Measurements from ENCODE around the gene PITPNM3. TPM values are rescaled to one million over a fixed set of nuclear protein-coding genes. Genes with fewer than 3 reads are reported as not detected.
A peak's percentile ranks its signal among the peaks of the same experiment; 100 is the strongest.
"Not testable (repeated sequence)": the region's sequence is repeated elsewhere in the genome, so short reads cannot be mapped to it uniquely, and the experiment has no call there.

The PITPNM3 gene
- total RNA-seq, 1 experiment from 2014 or later: 1.5 TPM

GRCh38 chr17:6574687-6575595 is 18.6 kb upstream of the PITPNM3 start:
- DNase-seq (ENCODE audit: low read depth): peak; percentile 63

- DNase-seq (ENCODE audit: low read depth): no peak
Observed at GRCh38 chr17:6573982-6574686, 17.8 kb upstream of the PITPNM3 start.

- not testable (repeated sequence) for DNase-seq (ENCODE audit: low read depth)
Observed at GRCh38 chr17:6573495-6573894, 17.1 kb upstream of the PITPNM3 start.

- no peak for DNase-seq (ENCODE audit: low read depth)
Observed at GRCh38 chr17:6572972-6573370, 16.6 kb upstream of the PITPNM3 start.

- DNase-seq (ENCODE audit: low read depth): no peak
Observed at GRCh38 chr17:6571452-6571781, 15.1 kb upstream of the PITPNM3 start.

GRCh38 chr17:6570731-6571451 is 14.5 kb upstream of the PITPNM3 start:
- no peak for DNase-seq (ENCODE audit: low read depth)

GRCh38 chr17:6569370-6570285 is 13.3 kb upstream of the PITPNM3 start:
- DNase-seq (ENCODE audit: low read depth): no peak

- no peak for DNase-seq (ENCODE audit: low read depth)
Observed at GRCh38 chr17:6568184-6568758, 11.9 kb upstream of the PITPNM3 start.

GRCh38 chr17:6567528-6568183 is 11.3 kb upstream of the PITPNM3 start:
- DNase-seq (ENCODE audit: low read depth): peak; percentile 68

GRCh38 chr17:6561446-6561845 is 5.1 kb upstream of the PITPNM3 start:
- DNase-seq (ENCODE audit: low read depth): no peak

- no peak for DNase-seq (ENCODE audit: low read depth)
Observed at GRCh38 chr17:6560496-6560895, 4.1 kb upstream of the PITPNM3 start.

- no peak for DNase-seq (ENCODE audit: low read depth)
Observed at GRCh38 chr17:6559753-6560215, 3.4 kb upstream of the PITPNM3 start.

GRCh38 chr17:6558932-6559752 is 2.8 kb upstream of the PITPNM3 start:
- no peak for DNase-seq (ENCODE audit: low read depth)

- DNase-seq (ENCODE audit: low read depth): no peak
Observed at GRCh38 chr17:6558276-6558675, 1.9 kb upstream of the PITPNM3 start.

- no peak for DNase-seq (ENCODE audit: low read depth)
Observed at GRCh38 chr17:6557040-6557438, 684 bp upstream of the PITPNM3 start.

- DNase-seq (ENCODE audit: low read depth): peak; percentile 66
Observed at GRCh38 chr17:6555331-6556120, 829 bp downstream of the PITPNM3 start.

GRCh38 chr17:6554871-6555330 is 1.5 kb downstream of the PITPNM3 start:
- no peak for DNase-seq (ENCODE audit: low read depth)

- DNase-seq (ENCODE audit: low read depth): no peak
Observed at GRCh38 chr17:6554342-6554741, 2.0 kb downstream of the PITPNM3 start.
